HT-29 (cell line): ENCODE data around the gene ALKBH6. TPM values are rescaled to one million over a fixed set of nuclear protein-coding genes. Genes with fewer than 3 reads are reported as not detected.
A peak's percentile ranks its signal among the peaks of the same experiment; 100 is the strongest.
"Not testable (repeated sequence)": the region's sequence is repeated elsewhere in the genome, so short reads cannot be mapped to it uniquely, and the experiment has no call there.

Experiments used
- DNase-seq: peaks from one replicate; pipeline ENCODE4 v3.0.0-alpha.2; 2015; ENCODE audit warnings: low spot score
- total RNA-seq: library from RNA; depleted of rRNA; stranded (reverse); fragments of >200 nt; shearing (Covaris generic); gene quantifications from 2 replicates; pipeline ENCODE4 v1.2.3, GENCODE V29; 2014; rRNA removed

The ALKBH6 gene
- total RNA-seq = 90.6 and 124 TPM in 2 replicates

DNA sequence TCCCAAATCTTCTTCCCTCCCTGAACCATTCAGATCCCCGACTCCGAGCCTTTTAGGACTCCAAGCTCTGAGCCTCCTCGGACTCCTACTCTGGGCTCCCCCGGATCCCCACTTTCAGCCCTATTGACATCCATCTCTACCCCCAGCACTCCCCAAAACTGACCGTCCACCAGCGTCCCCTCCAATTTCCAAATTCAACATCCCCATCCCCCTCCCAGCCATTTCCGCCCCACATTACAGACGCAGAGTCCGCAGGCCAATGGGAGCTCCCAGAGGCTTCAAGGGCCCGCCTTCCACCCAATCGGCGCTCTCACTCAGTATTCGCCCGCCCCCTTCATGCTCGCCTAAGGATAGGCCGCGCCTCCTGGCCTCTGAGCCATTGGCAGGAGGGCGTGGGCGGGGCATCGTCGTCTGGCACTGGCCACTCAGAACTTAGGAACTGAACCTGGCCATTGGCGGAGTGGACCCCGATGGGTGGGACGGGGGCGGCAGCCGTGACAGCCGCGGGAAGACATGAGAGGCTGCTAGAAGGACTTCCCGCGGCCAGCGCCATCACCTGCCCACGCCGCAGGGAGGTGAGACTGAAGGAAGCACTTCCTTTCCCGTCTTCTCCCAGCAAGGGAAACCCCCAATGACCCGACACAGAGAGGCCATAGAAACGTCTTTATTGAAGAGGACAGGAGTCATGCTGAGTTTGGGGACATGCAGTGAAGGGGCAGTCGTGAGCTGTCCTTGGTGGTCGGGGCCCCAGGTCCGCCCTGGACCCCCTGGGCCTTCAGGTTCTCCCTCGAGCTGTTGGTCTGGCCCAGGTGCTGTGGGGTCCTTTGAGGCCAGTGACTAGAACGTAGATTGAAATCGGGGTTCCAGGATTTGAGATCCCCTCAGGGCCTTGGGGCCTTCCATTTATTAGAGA is at the start of gene ALKBH6:
ALKBH6 (minus strand) TSS at position 202 of the 913 bp plus-strand sequence. CDS start 816 bp downstream, outside the sequence.
- DNase-seq = peak; percentile 100

DNA sequence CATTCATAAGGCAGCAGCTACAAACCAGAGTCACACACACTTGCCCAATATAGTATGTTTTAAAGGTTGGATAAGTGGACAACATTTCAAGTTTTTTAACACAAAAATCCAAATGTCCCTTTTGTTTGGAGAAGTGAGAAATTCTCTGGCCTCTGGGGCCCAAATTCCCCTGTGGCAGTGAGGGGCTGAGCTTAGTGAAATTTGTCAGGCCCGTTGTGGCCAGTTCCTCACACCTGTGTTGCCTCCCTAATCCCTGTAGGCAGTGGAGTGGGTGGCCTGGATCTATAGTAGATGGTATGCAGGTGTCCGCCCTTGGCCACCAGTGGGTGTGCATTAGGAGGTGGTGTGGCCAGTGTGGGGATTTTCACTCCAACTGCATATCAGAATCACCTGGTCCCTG is 47.4 kb upstream of the ALKBH6 start:
- DNase-seq = no peak

- DNase-seq = peak; percentile 64
Observed at GRCh38 chr19:36060430-36060829, 46.4 kb upstream of the ALKBH6 start.

DNA sequence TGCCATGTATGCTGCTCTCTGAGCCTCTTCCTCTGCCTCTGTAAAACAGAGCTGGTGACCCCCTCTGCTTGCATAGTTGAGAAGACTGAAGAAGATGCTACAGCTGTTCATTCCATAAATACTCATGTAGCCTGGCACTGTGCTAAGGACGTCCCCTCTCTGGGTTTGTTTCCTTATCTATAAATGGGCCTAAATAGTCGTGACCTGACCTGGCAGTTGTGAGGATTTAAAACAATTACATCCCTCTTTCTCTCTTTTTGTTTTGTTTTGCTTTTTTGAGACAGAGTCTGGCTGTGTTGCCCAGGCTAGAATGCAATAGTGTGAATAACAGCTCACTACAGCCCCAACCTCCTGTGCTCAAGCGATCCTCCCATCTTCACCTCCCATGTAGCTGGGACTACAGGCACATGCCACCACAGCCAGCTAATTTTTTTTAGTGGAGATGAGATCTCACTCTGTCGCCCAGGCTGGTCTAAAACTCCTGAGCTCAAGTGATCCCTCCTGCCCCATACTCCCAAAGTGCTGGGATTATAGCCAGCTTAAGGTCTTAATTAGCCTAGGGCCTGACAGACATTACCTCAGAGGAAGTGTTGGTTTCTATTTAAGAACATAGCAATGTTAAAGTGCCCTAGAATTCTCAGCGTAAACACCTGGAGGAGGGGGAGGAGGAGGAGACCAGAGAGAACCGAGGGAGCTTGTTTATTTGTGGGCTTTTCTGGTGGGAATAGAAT is 45.3 kb upstream of the ALKBH6 start:
- no peak for DNase-seq

GRCh38 chr19:36058481-36059179 is 44.6 kb upstream of the ALKBH6 start:
- no peak for DNase-seq

GRCh38 chr19:36054733-36055686 is 41.0 kb upstream of the ALKBH6 start, which contains the start of gene WDR62:
Gene WDR62, plus strand, starts transcription at chr19:36054897. Its CDS starts 75 bp downstream, at chr19:36054972.
- DNase-seq = peak; percentile 100

DNA sequence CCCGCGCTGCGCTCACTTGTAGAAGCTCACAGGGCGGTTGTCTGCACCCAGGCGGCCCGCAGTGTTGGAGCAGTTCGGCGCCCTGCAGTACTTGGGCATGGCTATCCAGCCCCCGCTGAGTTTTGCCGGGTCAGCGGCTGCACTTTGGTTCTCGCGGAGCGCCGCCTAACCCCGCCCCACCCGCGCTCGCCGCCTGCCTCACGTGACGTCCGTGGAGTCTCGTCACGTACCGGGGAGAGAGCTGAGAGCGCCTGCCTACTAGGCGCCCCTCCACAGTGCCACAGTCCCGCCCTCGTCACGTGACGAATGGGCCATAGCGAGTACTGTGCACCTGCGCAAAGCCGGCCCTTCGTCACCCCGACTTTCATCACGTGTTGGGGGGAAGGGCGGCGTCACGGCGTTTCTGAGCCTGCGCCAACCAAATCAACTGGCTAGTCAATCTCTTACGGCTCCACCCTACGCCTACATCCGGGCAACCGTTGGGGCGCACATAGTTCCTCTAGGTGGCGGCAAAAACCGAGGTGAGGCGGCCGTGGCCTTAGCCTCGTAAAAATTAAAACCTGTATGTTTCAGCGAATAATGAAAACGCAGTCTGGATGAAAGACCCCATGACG is 40.2 kb upstream of the ALKBH6 start, which contains the start of gene THAP8:
THAP8 (minus strand) TSS at position 167 of the 614 bp plus-strand sequence; CDS start at position 99, 68 bp downstream.
- DNase-seq = peak; percentile 100

DNA sequence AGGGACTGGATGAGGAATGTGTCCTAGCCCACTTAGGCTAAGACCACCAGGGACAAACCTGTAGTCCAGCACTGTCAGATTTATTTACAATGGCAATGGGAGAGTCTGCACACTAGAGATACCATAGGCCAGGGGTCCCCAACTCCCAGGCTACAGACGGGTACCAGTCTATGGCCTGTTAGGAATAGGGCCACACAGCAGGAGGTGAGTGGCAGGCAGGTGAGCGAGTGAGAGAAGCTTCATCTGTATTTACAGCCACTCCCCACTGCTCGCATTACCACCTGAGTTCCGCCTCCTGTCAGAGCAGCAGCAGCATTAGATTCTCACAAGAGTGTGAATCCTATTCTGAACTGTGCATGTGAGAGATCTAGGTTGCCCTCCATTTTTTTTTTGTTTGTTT is 37.6 kb upstream of the ALKBH6 start:
- DNase-seq = no peak

DNA sequence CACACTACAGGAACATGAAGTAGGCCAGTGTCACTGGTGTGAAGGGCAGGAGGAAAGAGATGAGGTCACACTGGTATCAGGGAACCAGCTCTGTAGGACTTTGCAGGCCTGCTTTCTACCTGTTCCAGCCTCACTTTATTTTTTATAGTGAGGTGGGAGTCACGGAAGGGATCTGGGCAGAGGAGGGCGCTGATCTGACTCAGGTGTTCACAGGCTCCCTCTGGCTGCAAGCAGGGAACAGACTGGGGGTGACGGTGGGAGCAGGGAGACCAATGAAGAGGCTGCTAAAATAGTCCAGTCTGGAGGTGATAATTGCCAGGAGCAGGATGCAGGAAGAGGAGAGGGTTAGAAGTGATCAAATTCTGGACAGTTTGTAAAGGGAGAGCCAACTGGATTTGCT is 37.2 kb upstream of the ALKBH6 start:
- peak; percentile 55 for DNase-seq

DNA sequence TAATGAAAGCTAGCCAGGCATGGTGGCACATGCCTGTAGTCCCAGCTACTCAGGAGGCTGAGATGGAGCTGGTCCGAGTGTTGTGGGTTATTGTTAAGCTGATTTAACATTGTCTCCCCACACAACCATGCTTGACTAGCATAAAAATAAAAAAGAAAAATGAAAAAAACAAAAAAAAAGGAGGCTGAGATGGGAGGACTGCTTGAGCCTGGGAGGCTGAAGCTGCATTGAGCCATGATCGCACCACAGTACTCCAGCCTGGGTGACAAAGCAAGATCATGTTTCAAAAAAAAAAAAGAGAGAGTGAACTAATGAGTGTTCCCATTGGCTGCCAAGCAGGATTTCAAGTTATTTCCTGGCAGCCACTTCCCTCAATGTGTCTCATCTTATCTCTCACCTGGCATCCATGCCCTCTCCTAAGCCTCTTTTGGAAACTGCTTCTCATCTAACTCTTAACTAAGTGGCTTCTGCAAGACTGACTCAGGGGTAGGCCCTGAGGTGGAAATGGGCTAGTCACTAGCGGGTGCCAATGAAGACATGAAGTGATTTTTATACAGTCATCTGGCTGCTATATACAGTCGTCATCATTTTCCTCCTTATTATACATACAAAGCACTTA is 35.2 kb upstream of the ALKBH6 start:
- no peak for DNase-seq

GRCh38 chr19:36047835-36048234 is 33.8 kb upstream of the ALKBH6 start:
- no peak for DNase-seq

DNA sequence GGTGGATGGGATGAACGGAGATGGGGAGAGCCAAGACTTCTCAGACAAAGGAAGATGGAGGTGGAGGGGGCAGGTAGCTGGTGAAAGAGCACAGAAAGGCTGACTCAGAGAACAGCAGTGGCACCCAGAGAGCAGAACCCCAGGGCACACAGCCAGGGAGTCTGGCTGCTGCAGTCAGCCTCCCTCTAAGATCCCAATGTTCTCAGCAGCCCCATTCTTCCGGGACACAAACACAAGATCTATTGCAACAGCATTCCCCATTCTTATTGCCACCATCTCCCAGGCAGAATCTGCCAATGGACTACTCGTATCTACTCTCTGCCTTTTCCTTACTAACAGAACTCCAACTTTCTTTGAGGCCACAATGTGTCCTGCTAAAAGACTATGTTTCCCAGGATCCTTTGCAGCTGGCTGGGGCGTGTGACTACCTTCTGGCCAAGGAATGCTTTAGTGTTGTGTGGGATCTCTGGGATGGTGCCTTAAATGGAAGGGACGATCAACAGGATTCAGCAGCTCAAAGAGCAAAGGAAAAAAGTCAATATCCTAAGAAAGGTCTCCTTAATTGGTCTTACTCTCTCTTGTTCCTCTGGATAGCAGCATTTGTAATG is 32.5 kb upstream of the ALKBH6 start:
- DNase-seq = no peak

GRCh38 chr19:36043952-36044351 is 29.9 kb upstream of the ALKBH6 start:
- DNase-seq = no peak

DNA sequence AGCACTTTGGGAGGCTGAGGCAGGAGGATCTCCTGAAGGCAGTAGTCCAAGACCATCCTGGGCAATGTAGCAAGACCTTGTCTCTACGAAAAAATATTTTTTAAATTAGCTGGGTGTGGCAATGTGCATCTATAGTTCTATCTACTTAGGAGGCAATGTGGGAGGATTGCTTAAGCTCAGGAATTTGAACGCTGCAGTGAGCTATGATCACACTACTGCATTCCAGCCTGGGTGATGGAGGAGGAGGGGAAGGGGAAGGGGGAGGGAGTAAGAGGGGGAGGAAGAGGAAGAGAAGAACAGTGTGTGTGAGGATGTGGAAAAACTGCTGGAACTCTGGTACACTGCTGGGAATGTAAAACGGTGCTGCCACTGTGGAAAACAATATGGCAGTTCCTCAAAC is 27.8 kb upstream of the ALKBH6 start:
- no peak for DNase-seq

GRCh38 chr19:36041092-36041491 is 27.1 kb upstream of the ALKBH6 start:
- DNase-seq = not testable (repeated sequence)

DNA sequence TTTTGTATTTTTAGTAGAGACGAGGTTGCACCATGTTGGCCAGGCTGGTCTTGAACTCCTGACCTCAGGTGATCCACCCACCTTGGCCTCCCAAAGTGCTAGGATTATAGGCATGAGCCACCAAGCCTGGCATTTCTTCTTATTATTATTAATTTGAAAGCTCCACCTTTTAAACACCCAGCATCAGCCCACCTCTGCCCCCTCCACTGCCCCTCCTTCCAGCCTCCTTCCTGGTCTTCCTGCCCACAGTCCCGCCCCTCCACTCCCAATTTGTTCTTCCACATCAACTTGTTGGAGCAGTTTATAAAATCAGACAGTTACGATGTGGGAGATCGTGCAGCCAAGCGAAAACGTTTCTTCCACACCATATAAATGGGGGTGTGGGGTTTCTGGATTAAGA is 26.5 kb upstream of the ALKBH6 start:
- DNase-seq = no peak

GRCh38 chr19:36032251-36033104 is 18.5 kb upstream of the ALKBH6 start, which contains the start of gene CLIP3:
Gene CLIP3, minus strand, starts transcription at chr19:36032873. Its CDS starts 516 bp downstream, at chr19:36032357.
- no peak for DNase-seq

DNA sequence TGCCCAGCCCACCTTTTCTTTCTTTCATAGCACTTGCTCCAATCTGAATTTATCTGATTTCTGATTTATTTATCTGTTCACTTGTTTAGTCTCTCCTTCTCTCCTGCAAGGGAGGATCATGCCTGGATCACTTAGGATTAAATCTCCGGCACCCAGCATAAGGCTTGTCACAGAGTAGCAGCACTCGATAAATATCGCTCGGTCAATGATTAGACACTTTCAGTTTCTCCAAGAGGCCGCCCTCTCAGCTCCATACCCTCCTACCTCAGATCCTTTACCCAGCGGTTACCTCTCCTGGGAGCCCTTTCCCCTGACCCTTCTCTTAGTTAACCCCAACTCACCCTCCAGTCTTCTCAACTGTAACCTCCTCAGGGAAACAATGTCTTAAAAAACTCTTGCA is 17.3 kb upstream of the ALKBH6 start:
- DNase-seq = no peak
